Mesendoderm (in vitro differentiated cells): Measurements from ENCODE around the gene LAMP2.
A peak's percentile ranks its signal among the peaks of the same experiment; 100 is the strongest.
"Not testable (repeated sequence)": the region's sequence is repeated elsewhere in the genome, so short reads cannot be mapped to it uniquely, and the experiment has no call there.

ENCODE experiments used
- DNase-seq: peaks from one replicate; pipeline ENCODE4 v3.0.0; 2013
- H2AK5ac ChIP-seq: 2 replicates; pipeline ENCODE4 v1.6.1; 2013; ENCODE audit warnings: low read length, inconsistent platforms
- H2BK120ac ChIP-seq: 2 replicates; pipeline ENCODE4 v1.6.1; 2013; ENCODE audit warnings: low read depth, mild to moderate bottlenecking, low read length, moderate library complexity, mixed read lengths
- H2BK15ac ChIP-seq: replicated peaks from 2 replicates; pipeline ENCODE4 v1.6.1; 2013; ENCODE audit warnings: low read depth, mild to moderate bottlenecking, moderate library complexity
- H2BK5ac ChIP-seq: 2 replicates; pipeline ENCODE4 v1.6.1; 2013; ENCODE audit warnings: low read length, inconsistent platforms
- H3K18ac ChIP-seq: 2 replicates; pipeline ENCODE4 v1.6.1; 2013; ENCODE audit warnings: mild to moderate bottlenecking, low read length, mixed read lengths
- H3K23ac ChIP-seq: one replicate; pipeline ENCODE4 v1.6.1; 2013; ENCODE audit warnings: low read length
- H3K27ac ChIP-seq: 2 replicates; pipeline ENCODE4 v1.5.1; 2013; ENCODE audit warnings: low read depth, mild to moderate bottlenecking, inconsistent platforms, low read length, moderate library complexity
- H3K27me3 ChIP-seq: 2 replicates; pipeline ENCODE4 v1.6.1; 2013; ENCODE audit warnings: low read length, control low read depth, mild to moderate bottlenecking, inconsistent platforms; ENCODE audit not compliant: insufficient read depth, poor library complexity
- H3K36me3 ChIP-seq: 2 replicates; pipeline ENCODE4 v1.6.1; 2013; ENCODE audit warnings: low read length, inconsistent platforms; ENCODE audit not compliant: control insufficient read depth, insufficient read depth
- H3K4ac ChIP-seq: one replicate; pipeline ENCODE4 v1.6.1; 2013; ENCODE audit warnings: low read depth, mild to moderate bottlenecking, low read length, moderate library complexity
- H3K4me1 ChIP-seq: 2 replicates; pipeline ENCODE4 v1.6.1; 2013; ENCODE audit warnings: low read depth, low read length, inconsistent platforms; ENCODE audit not compliant: control insufficient read depth
- H3K4me2 ChIP-seq: 2 replicates; pipeline ENCODE4 v1.6.1; 2013; ENCODE audit warnings: low read length
- H3K4me3 ChIP-seq: 2 replicates; pipeline ENCODE4 v1.5.1; 2013; ENCODE audit warnings: mild to moderate bottlenecking, low read length
- H3K56ac ChIP-seq: one replicate; pipeline ENCODE4 v1.6.1; 2013; ENCODE audit warnings: low read length
- H3K79me1 ChIP-seq: 2 replicates; pipeline ENCODE4 v1.6.1; 2013; ENCODE audit warnings: low read length, inconsistent platforms
- H3K79me2 ChIP-seq: 2 replicates; pipeline ENCODE4 v1.6.1; 2013; ENCODE audit warnings: mild to moderate bottlenecking, low read length; ENCODE audit not compliant: control insufficient read depth, insufficient read depth
- H3K9ac ChIP-seq: 2 replicates; pipeline ENCODE4 v1.6.1; 2013; ENCODE audit warnings: low read length, inconsistent platforms
- H4K5ac ChIP-seq: one replicate; pipeline ENCODE4 v1.6.1; 2013; ENCODE audit warnings: low read length
- H4K8ac ChIP-seq: one replicate; pipeline ENCODE4 v1.6.1; 2013; ENCODE audit warnings: low read depth, mild to moderate bottlenecking, control low read depth, low read length, moderate library complexity
- WGBS: extraction: QIAGEN DNeasy Blood & Tissue Kit; methylation state at CpG from one replicate; pipeline ENCODE4 v1.1.7; 2013; ENCODE audit warnings: low lambda C conversion rate, missing lambda C conversion rate; ENCODE audit not compliant: insufficient coverage; ENCODE audit errors: extremely low coverage; 5-methylcytosine and 5-hydroxymethylcytosine counted together

The LAMP2 gene

DNA sequence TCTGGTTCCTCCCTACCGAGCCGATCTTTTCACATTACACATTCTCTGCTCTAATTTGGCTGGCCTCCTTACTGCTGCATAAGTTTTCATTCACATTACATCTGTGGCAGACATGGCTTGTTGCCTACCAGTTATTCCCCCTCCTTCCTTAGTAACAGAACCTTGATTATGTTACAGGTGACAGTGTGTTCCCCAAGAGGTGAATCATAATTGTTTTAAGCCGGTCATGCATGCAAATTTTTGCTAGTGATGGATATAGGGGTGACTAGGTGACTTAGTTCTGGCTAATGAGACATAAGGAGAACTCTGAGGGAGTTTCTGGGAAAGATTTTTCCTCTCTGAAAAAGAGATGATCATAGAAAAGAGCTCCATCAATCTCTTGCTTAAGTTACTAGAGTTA, 8.4 kb upstream of the LAMP2 start:
- WGBS: no CpG with 5 or more reads among the region's 3 CpGs
- no peak overlapping the region for H3K56ac ChIP-seq
- no peaks in the 10 kb centered on the region for H3K27me3 ChIP-seq

GRCh38 chrX:120476714-120477113, 7.6 kb upstream of the LAMP2 start:
- H2BK120ac ChIP-seq: no peak overlapping the region
- no peak overlapping the region for H3K4me2 ChIP-seq
- no peaks in the 10 kb centered on the region for H3K36me3 ChIP-seq
- H2BK5ac ChIP-seq: no peak overlapping the region
- H4K8ac ChIP-seq: no peak overlapping the region
- WGBS: no CpG with 5 or more reads among the region's 2 CpGs
- H2BK15ac ChIP-seq: no peak overlapping the region
- no peak overlapping the region for H4K5ac ChIP-seq
- H3K23ac ChIP-seq: no peak overlapping the region
- no peaks in the 10 kb centered on the region for H3K4me1 ChIP-seq
- H3K79me1 ChIP-seq: no peaks in the 10 kb centered on the region
- no peak overlapping the region for H3K9ac ChIP-seq
- H3K18ac ChIP-seq: no peak overlapping the region
- no peaks in the 10 kb centered on the region for H3K79me2 ChIP-seq
- no peak overlapping the region for H3K56ac ChIP-seq
- H3K4ac ChIP-seq: no peak overlapping the region
- no peak overlapping the region for H3K27ac ChIP-seq
- no peak overlapping the region for H3K4me3 ChIP-seq
- no peak for DNase-seq
- H2AK5ac ChIP-seq: no peak overlapping the region
- H3K27me3 ChIP-seq: no peaks in the 10 kb centered on the region

More for the DNA sequence above, 8.4 kb upstream of the LAMP2 start:
- no peaks in the 10 kb centered on the region for H3K79me2 ChIP-seq
- H3K23ac ChIP-seq: no peak overlapping the region
- no peak overlapping the region for H4K8ac ChIP-seq
- no peak overlapping the region for H3K4me3 ChIP-seq
- H3K4me2 ChIP-seq: no peak overlapping the region
- no peak overlapping the region for H3K4ac ChIP-seq
- H2BK5ac ChIP-seq: no peak overlapping the region
- H3K27ac ChIP-seq: no peak overlapping the region
- H3K36me3 ChIP-seq: no peaks in the 10 kb centered on the region
- no peaks in the 10 kb centered on the region for H3K4me1 ChIP-seq
- no peak overlapping the region for H4K5ac ChIP-seq
- no peak overlapping the region for H3K9ac ChIP-seq
- DNase-seq: no peak
- no peak overlapping the region for H3K18ac ChIP-seq
- H2BK120ac ChIP-seq: no peak overlapping the region
- no peak overlapping the region for H2BK15ac ChIP-seq
- no peak overlapping the region for H2AK5ac ChIP-seq
- no peaks in the 10 kb centered on the region for H3K79me1 ChIP-seq

GRCh38 chrX:120475447-120475846, 6.4 kb upstream of the LAMP2 start:
- not testable (repeated sequence) for H3K18ac ChIP-seq, H3K56ac ChIP-seq, H4K5ac ChIP-seq, DNase-seq, H3K9ac ChIP-seq, H3K36me3 ChIP-seq, H3K23ac ChIP-seq, H3K4ac ChIP-seq, H3K27ac ChIP-seq, H2BK120ac ChIP-seq, H2AK5ac ChIP-seq, H3K4me1 ChIP-seq, H3K79me1 ChIP-seq, H2BK15ac ChIP-seq, H3K4me3 ChIP-seq, H4K8ac ChIP-seq, H3K4me2 ChIP-seq, H3K79me2 ChIP-seq, H2BK5ac ChIP-seq, H3K27me3 ChIP-seq
- no CpG with 5 or more reads among the region's 1 CpG for WGBS

GRCh38 chrX:120474085-120474484, 5.0 kb upstream of the LAMP2 start:
- no peak overlapping the region for H4K5ac ChIP-seq
- DNase-seq: no peak
- no peaks in the 10 kb centered on the region for H3K79me2 ChIP-seq
- H2BK120ac ChIP-seq: no peak overlapping the region
- H2BK5ac ChIP-seq: no peak overlapping the region
- no peak overlapping the region for H3K27ac ChIP-seq
- no peaks in the 10 kb centered on the region for H3K79me1 ChIP-seq
- no peaks in the 10 kb centered on the region for H3K4me1 ChIP-seq
- no peaks in the 10 kb centered on the region for H3K36me3 ChIP-seq
- no peak overlapping the region for H3K4ac ChIP-seq
- H3K27me3 ChIP-seq: no peaks in the 10 kb centered on the region
- H4K8ac ChIP-seq: no peak overlapping the region
- no peak overlapping the region for H3K4me3 ChIP-seq
- WGBS: no CpG with 5 or more reads among the region's 3 CpGs
- no peak overlapping the region for H2BK15ac ChIP-seq
- no peak overlapping the region for H3K56ac ChIP-seq
- H3K9ac ChIP-seq: no peak overlapping the region
- no peak overlapping the region for H3K4me2 ChIP-seq
- H3K23ac ChIP-seq: no peak overlapping the region
- H3K18ac ChIP-seq: no peak overlapping the region
- H2AK5ac ChIP-seq: no peak overlapping the region

- H3K4me2 ChIP-seq, H3K36me3 ChIP-seq, H3K56ac ChIP-seq, H2BK5ac ChIP-seq, H2BK15ac ChIP-seq, H3K4me3 ChIP-seq, H4K5ac ChIP-seq, H3K9ac ChIP-seq, H3K4me1 ChIP-seq, H3K79me1 ChIP-seq, H3K23ac ChIP-seq, DNase-seq, H4K8ac ChIP-seq, H3K27ac ChIP-seq, H3K27me3 ChIP-seq, H3K18ac ChIP-seq, H2BK120ac ChIP-seq, H2AK5ac ChIP-seq, H3K4ac ChIP-seq: not testable (repeated sequence)
- no CpG with 5 or more reads among the region's 5 CpGs for WGBS
- H3K79me2 ChIP-seq: peaks cover 11% of the 10 kb centered on the region
These were observed 561 bp upstream of the LAMP2 start for GRCh38 chrX:120469657-120470056.

- Histone ChIP-seq H3K23ac (no peak overlapping the region), H3K56ac (peak overlapping the region; percentile 86), H3K9ac (peak overlapping the region; percentile 86), H4K5ac (no peak overlapping the region), H3K36me3 (no peaks in the 10 kb centered on the region), H3K4ac (no peak overlapping the region), H3K18ac (peak overlapping the region; percentile 61), H4K8ac (no peak overlapping the region), H3K27ac (peak overlapping the region; percentile 79), H2BK120ac (no peak overlapping the region), H3K4me3 (peak overlapping the region; percentile 82), H2AK5ac (no peak overlapping the region), H3K4me1 (no peaks in the 10 kb centered on the region), H3K4me2 (peak overlapping the region; percentile 61), H3K79me1 (no peaks in the 10 kb centered on the region), H2BK15ac (no peak overlapping the region), H3K27me3 (no peaks in the 10 kb centered on the region), H3K79me2 (peaks cover 11% of the 10 kb centered on the region), H2BK5ac (no peak overlapping the region)
- no peak for DNase-seq
- WGBS: no CpG with 5 or more reads among the region's 2 CpGs
These were observed 644 bp downstream of the LAMP2 start for GRCh38 chrX:120468479-120468824.
